Gastroesophageal sphincter (tissue), 3 donors: ENCODE measurements around the gene RXRA.

ENCODE experiments used
- CTCF ChIP-seq, 4 experiments: fragments of 200-600 bp in 2 of 4; fragments of 450-650 bp in 2 of 4; sonication (generic) in 1 of 4; IDR thresholded peaks; one replicate each; pipeline ENCODE4 v1.5.1; 2017 to 2019; ENCODE audit warnings: antibody characterized with exemption in 4 of 4, mild to moderate bottlenecking in 2 of 4, moderate library complexity in 2 of 4
- EP300 ChIP-seq: sonication (generic); formaldehyde crosslinking; IDR thresholded peaks from one replicate; pipeline ENCODE4 v1.6.1; 2017; ENCODE audit warnings: antibody characterized with exemption, mild to moderate bottlenecking
- POLR2AphosphoS5 ChIP-seq: sonication (generic); formaldehyde crosslinking; IDR thresholded peaks from one replicate; pipeline ENCODE4 v1.6.1; 2017; ENCODE audit warnings: antibody characterized with exemption

DNA sequence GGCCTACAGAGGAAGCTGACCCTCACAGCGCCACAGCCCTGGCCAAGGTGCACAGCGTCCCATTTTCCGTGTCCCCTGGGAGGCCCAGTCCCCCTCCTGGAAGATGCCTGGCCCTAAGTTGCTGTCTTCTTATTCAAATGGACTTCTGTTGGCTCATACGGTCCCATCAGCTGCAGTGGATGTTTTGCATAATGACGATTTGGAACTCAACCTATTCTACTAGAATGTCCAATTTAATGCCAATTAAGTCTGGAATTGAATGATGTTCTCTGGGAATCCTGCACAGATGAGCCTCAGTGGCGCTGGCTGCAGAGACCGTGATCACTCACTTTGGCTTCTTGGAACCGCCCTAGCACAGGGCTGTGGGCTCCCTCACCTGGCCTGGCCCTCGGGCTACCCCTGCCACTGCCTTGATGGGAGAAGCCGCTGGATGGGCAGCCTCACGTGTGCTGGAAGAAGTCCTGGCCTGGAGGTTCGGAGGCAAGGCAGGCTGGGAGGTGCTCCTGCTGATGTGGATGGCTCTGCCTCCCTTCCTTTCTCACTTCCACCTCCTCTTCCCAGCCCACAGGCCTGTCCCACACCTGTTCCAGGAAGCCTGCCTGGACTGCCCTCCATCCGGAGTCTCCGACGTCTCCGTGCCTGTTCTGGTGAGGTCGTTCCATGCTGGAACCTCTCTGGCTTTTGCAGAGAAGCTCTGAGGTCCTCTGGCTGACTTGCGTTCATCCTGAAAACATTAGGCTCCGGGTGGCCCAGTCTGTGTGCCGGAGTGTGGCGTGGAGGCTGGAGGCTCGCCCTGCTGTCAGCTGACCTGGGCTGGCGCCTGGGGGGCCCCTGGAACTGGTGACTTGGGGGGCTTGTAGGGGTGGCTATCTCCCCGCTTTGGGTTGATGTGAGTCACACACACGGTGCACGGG lies 147.1 kb downstream of the RXRA start:
- TF ChIP-seq CTCF (IDR thresholded peaks at IDR 0.05) (no peak), POLR2AphosphoS5 (no peak), EP300 (no peak)
